Epithelial cell of esophagus (primary cell): ENCODE data around the gene AMT.

ENCODE experiments used
- DNase-seq: peaks from one replicate; pipeline ENCODE4 v3.0.0; 2010; ENCODE audit warnings: low read depth
- H3K4me3 ChIP-seq: 2 replicates; pipeline ENCODE4 v1.5.1; 2011; ENCODE audit warnings: mild to moderate bottlenecking, low read length, control low read depth
- TF ChIP-seq, protein P1 (sequence below): IDR thresholded peaks from 2 replicates; pipeline ENCODE4 v1.5.1; 2011; ENCODE audit warnings: low read depth, mild to moderate bottlenecking, low read length, control low read depth, inconsistent platforms; ENCODE audit not compliant: insufficient read depth; ENCODE audit errors: missing control alignments

Gene AMT

DNA sequence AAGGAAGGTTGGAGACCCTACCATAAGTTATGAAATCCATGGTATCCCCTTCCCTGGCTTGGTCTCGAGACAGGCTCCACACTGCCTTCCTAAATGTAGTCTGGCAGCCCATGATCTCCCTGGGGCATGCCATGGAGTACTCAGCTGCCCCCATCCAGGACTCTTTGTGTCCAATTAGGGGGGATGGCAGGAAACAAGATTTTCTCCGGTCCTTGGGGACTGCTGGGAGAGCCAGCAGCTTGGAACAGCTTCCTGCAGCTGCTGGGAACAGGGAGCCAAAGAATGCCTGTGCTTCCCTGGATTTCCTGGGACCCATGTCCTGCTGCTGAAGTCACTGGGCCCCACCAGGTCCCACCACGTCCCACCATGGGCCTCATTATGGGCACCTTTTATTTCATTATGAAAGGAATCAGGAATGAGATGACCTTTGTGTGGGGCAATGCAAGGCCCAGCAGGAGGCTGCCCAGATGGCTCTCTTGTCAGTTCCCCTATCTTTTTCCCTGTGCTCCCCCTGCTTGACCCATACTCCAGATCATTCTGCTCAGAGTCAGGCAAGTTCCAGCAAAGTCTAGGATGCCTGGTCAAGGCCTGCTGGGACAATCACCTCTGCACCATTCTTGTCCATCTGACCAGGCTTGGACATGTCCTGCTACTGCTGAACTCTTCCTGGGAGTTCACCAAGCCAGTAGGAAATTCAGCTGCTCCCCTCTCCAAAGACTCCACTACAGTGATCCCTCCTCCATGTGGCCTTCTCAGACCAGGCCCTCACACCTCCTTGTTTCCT lies 32.8 kb upstream of the AMT start:
- TF ChIP-seq, protein P1, sequence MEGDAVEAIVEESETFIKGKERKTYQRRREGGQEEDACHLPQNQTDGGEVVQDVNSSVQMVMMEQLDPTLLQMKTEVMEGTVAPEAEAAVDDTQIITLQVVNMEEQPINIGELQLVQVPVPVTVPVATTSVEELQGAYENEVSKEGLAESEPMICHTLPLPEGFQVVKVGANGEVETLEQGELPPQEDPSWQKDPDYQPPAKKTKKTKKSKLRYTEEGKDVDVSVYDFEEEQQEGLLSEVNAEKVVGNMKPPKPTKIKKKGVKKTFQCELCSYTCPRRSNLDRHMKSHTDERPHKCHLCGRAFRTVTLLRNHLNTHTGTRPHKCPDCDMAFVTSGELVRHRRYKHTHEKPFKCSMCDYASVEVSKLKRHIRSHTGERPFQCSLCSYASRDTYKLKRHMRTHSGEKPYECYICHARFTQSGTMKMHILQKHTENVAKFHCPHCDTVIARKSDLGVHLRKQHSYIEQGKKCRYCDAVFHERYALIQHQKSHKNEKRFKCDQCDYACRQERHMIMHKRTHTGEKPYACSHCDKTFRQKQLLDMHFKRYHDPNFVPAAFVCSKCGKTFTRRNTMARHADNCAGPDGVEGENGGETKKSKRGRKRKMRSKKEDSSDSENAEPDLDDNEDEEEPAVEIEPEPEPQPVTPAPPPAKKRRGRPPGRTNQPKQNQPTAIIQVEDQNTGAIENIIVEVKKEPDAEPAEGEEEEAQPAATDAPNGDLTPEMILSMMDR = no peak
- no peak for DNase-seq
- H3K4me3 ChIP-seq = no peak overlapping the region

DNA sequence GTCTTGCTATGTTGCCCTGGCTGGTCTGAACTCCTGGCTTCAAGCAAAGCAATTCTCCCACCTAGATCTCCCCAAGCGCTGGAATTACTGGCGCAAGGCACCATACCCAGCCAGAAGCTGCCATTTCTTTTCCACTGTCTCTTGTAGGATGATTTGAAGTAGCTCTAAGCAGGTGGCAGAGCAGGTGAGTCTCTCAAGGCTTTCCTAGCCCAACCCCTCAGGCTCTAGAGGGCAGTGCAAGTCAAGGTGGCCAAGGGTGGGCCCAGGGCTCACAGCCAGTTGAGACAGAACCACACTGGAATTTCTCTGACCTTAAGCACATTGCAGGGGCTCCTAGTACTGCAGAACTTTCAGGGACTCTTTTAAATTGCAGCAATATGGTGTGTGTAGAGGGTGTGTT lies 32.2 kb upstream of the AMT start:
- H3K4me3 ChIP-seq = no peak overlapping the region
- TF ChIP-seq, protein P1 = peak; percentile 21
- DNase-seq = peak; percentile 55

DNA sequence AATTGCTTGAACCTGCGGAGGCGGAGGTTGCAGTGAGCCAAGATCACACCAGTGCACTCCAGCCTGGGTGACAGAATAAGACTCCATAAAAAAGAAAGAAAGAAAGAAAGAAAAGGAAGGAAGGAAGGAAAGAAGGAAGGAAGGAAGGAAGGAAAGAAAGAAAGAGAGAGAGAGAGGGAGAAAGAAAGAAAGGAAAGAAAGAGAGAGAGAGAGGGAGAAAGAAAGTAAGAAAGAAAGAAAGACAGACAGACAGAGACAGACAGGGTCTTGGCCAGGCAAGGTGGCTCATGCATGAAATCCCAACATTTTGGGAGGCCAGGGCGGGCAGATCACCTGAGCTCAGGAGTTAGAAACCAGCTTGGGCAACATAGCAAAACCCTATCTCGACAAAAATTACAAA lies 31.3 kb upstream of the AMT start:
- DNase-seq = no peak
- TF ChIP-seq, protein P1 = no peak
- H3K4me3 ChIP-seq = no peak overlapping the region

DNA sequence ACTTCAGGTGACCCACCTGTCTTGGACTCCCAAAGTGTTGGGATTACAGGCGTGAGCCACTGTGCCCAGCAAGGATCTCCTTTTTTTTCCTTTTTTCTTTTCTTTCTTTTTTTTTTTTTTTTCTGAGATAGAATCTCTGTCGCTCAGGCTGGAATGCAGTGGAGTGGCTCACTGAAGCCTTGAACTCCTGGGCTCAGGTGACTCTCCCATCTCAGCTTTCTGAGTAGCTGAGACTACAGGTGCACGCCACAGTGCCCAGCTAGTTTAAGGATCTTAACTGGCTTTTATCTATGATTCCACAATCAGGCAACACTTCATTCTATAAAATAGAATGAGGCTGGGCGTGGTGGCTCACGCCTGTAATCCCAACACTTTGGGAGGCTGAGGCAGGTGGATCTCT lies 23.1 kb upstream of the AMT start:
- DNase-seq = no peak
- no peak overlapping the region for H3K4me3 ChIP-seq
- TF ChIP-seq, protein P1 = no peak

DNA sequence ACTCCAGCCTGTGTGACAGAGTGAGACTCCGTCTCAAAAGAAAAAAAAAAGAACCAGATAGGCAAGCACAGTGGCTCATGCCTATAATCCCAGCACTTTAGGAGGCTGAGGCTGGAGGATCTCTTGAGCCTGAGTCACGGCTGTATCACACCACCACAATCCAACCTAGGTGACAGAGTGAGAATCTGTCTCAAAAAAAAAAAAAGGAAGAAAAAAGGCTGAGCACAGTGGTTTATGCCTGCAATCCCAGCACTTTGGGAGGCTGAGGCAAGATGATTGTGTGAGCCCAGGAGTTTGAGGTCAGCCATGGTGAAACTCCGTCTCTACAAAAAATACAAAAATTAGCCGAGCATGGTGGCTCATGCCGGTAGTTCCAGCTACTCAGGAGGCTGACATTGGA lies 12.5 kb upstream of the AMT start:
- H3K4me3 ChIP-seq = no peak overlapping the region
- no peak for DNase-seq
- TF ChIP-seq, protein P1 = no peak

DNA sequence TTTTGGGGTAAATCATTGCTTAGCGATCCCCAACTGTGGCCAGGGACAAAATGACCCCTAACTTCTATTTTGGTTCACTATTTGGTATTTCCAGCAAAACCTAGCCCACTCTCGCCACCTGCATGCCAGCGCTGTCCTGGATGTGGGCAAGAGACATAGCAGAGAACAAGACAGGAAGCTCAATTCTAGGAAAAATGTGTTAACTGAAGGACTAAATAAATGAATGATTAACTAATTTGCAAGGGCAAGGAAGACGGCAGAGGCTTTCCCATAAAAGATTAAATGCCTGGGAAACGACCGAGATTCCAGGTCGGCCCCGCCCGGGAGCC lies 6.4 kb upstream of the AMT start:
- peak overlapping the region; percentile 69 for H3K4me3 ChIP-seq
- no peak for DNase-seq
- TF ChIP-seq, protein P1 = no peak

DNA sequence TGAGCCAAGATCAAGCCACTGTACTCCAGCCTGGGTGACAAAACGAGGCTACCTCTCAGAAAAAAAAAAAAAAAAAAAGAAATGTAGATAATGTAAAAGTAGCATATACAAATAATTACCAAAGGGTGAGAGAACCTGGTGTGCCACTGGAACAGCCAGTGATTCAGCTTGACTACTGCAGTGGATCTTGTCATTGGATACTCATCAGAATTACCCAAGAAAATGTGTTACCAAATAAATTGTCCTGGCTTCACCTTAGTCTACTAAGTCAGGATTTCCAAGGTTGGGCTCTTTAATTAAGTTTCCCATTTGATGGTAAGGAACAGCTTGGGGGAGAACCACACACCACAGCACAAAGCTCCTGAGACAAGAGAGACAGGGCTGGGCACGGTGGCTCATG lies 5.3 kb upstream of the AMT start:
- no peak overlapping the region for H3K4me3 ChIP-seq
- TF ChIP-seq, protein P1 = no peak
- peak; percentile 79 for DNase-seq
